H1 (cell line): Measurements from ENCODE around the gene RPTOR.

Experiments used
- ATF3 ChIP-seq: IDR thresholded peaks from 2 replicates; pipeline ENCODE4 v1.6.1; 2011; ENCODE audit warnings: low read depth, mild to moderate bottlenecking, low read length; ENCODE audit not compliant: insufficient read depth
- CEBPB ChIP-seq: IDR thresholded peaks from 2 replicates; pipeline ENCODE4 v1.6.1; 2012; ENCODE audit warnings: low read depth, low read length
- GABPA ChIP-seq: IDR thresholded peaks from 2 replicates; pipeline ENCODE4 v1.6.1; 2011; ENCODE audit warnings: mild to moderate bottlenecking, low read length, moderate library complexity, borderline replicate concordance; ENCODE audit not compliant: insufficient read depth
- MAX ChIP-seq: IDR thresholded peaks from 2 replicates; pipeline ENCODE4 v1.6.1; 2012; ENCODE audit warnings: inconsistent platforms
- PHF8 ChIP-seq: fragments of 200-600 bp; sonication (generic); conservative IDR thresholded peaks from 2 replicates; pipeline ENCODE4 v1.7.1; 2012; ENCODE audit warnings: low read depth, mild to moderate bottlenecking, inconsistent platforms, low read length, moderate library complexity
- POLR2A ChIP-seq, 2 experiments: IDR thresholded peaks; 1 replicate in 1 of 2; 2 replicates in 1 of 2; pipeline ENCODE4 v1.6.1; 2011; ENCODE audit warnings: low read depth in 2 of 2, low read length in 2 of 2, mild to moderate bottlenecking in 2 of 2; ENCODE audit errors: control extremely low read depth in 1 of 2
- POLR2AphosphoS5 ChIP-seq: IDR thresholded peaks from 2 replicates; pipeline ENCODE4 v1.6.1; 2011; ENCODE audit warnings: low read depth, low read length
- SIX5 ChIP-seq: IDR thresholded peaks from 2 replicates; pipeline ENCODE4 v1.6.1; 2011; ENCODE audit warnings: mild to moderate bottlenecking, low read depth, low read length
- TAF1 ChIP-seq: IDR thresholded peaks from 2 replicates; pipeline ENCODE4 v1.6.1; 2011; ENCODE audit warnings: mild to moderate bottlenecking, low read depth, low read length
- TAF7 ChIP-seq: optimal IDR thresholded peaks from 2 replicates; pipeline ENCODE3; 2011; ENCODE audit warnings: low read depth, mild to moderate bottlenecking, inconsistent platforms, low read length, moderate library complexity, borderline replicate concordance
- TF ChIP-seq, protein P1 (sequence below), 3 experiments: IDR thresholded peaks; 1 replicate in 2 of 3; 2 replicates in 1 of 3; pipeline versions ENCODE4 v1.5.1 to v1.6.1; 2011; ENCODE audit warnings: low read length in 3 of 3, mild to moderate bottlenecking in 3 of 3, inconsistent platforms in 2 of 3, low read depth in 1 of 3, moderate library complexity in 1 of 3; ENCODE audit not compliant: insufficient read depth in 1 of 3; ENCODE audit errors: control extremely low read depth in 1 of 3

DNA sequence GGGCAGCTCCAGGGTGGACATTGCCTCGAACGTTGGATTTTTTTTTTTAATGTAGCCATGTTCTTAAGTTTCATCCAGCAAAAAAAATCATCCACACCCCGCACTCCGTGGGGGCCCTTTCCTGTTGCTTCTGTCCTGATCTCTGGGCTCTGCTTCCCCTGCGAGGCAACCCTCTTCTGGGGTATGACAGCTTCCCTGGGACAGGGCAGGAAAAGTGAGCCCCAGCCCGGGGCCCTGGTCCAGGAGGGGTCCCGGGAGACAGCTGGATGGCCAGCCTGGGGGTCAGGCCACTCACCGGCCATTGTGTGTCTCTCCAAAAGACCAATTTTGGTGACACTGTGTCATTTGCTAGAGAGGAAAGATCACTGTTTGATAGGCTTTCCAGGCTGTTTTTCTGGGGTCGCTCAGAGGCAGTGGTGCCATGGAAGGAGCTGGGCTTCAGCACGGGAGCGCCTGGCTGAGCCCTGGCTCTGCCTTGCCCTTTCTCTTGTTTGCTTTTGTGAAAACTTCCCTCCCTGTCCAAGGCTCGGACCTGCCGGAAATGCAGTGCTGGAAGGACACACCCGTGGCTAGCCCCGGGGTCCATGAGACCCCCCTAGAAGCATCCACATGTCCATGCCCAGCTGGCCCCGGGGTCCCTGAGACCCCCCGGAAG is 406.0 kb downstream of the RPTOR start:
- TF ChIP-seq, protein P1, sequence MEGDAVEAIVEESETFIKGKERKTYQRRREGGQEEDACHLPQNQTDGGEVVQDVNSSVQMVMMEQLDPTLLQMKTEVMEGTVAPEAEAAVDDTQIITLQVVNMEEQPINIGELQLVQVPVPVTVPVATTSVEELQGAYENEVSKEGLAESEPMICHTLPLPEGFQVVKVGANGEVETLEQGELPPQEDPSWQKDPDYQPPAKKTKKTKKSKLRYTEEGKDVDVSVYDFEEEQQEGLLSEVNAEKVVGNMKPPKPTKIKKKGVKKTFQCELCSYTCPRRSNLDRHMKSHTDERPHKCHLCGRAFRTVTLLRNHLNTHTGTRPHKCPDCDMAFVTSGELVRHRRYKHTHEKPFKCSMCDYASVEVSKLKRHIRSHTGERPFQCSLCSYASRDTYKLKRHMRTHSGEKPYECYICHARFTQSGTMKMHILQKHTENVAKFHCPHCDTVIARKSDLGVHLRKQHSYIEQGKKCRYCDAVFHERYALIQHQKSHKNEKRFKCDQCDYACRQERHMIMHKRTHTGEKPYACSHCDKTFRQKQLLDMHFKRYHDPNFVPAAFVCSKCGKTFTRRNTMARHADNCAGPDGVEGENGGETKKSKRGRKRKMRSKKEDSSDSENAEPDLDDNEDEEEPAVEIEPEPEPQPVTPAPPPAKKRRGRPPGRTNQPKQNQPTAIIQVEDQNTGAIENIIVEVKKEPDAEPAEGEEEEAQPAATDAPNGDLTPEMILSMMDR (IDR thresholded peaks at IDR 0.05; ENCODE audit: control extremely low read depth in 1 of 3, insufficient read depth in 1 of 3, low read depth in 1 of 3, low read length in 3 of 3), result no peak
- TF ChIP-seq TAF1 (no peak), ATF3 (no peak), MAX (no peak), PHF8 (no peak), POLR2AphosphoS5 (no peak), CEBPB (no peak), GABPA (no peak), POLR2A (IDR thresholded peaks at IDR 0.05; ENCODE audit: control extremely low read depth in 1 of 2, low read depth in 2 of 2, low read length in 2 of 2) (no peak), TAF7 (no peak), SIX5 (no peak)
